ENCODE measurements around the gene BFSP1.

GRCh38 chr20:17491041-17491440 is 40.1 kb downstream of the BFSP1 start:
- TF ChIP-seq CTCF (conservative IDR thresholded peaks at IDR 0.05; ENCODE audit: low read depth, low read length), result no peak
- no peak for TF ChIP-seq EZH2 (IDR thresholded peaks at IDR 0.05; ENCODE audit: borderline replicate concordance, low read depth, low read length, poor library complexity, severe bottlenecking)

All from A673 (cell line).